Tibial artery (tissue), 4 donors: Measurements from ENCODE around the gene ABCC1.

Experiments used
- DNase-seq, 2 donors: peaks; one replicate each; pipeline ENCODE4 v3.0.0-alpha.2; 2019
- H3K27ac ChIP-seq, 2 donors: fragments of 200-600 bp; sonication (generic) in 1 of 2; 1 replicate in 1 of 2; 2 replicates in 1 of 2; pipeline ENCODE4 v1.5.1; 2018 to 2019; ENCODE audit warnings: mild to moderate bottlenecking in 1 of 2
- H3K27me3 ChIP-seq, 2 donors: fragments of 200-600 bp; sonication (generic) in 1 of 2; one replicate each; pipeline versions ENCODE4 v1.5.1 to v1.6.0; 2016 to 2019
- H3K36me3 ChIP-seq, 3 donors: fragments of 200-600 bp; sonication (generic) in 2 of 3; one replicate each; pipeline ENCODE4 v1.5.1; 2016 to 2019; ENCODE audit warnings: mild to moderate bottlenecking in 2 of 3
- H3K4me1 ChIP-seq, 4 donors: fragments of 200-600 bp; sonication (generic) in 2 of 4; 1 replicate in 3 of 4; 2 replicates in 1 of 4; pipeline ENCODE4 v1.5.1; 2016 to 2019
- H3K4me3 ChIP-seq, 2 donors: fragments of 200-600 bp; sonication (generic) in 1 of 2; 1 replicate in 1 of 2; 2 replicates in 1 of 2; pipeline ENCODE4 v1.5.1; 2018 to 2019; ENCODE audit warnings: mild to moderate bottlenecking in 2 of 2
- H3K9me3 ChIP-seq, 3 donors: fragments of 200-600 bp; sonication (generic) in 1 of 3; one replicate each; pipeline ENCODE4 v1.5.1; 2016 to 2019
- CTCF ChIP-seq, 2 experiments: fragments of 200-600 bp in 1 of 2; fragments of 450-650 bp in 1 of 2; IDR thresholded peaks; one replicate each; pipeline ENCODE4 v1.5.1; 2017 to 2019; ENCODE audit warnings: antibody characterized with exemption in 2 of 2, mild to moderate bottlenecking in 1 of 2, moderate library complexity in 1 of 2
- intact Hi-C: fragments of 100-400 bp; cut with DNase I; formaldehyde crosslinking; loops from one replicate; pipeline ENCODE4 v1.15.0; 2023; ENCODE audit warnings: low total_unique reads

Gene ABCC1

GRCh38 chr16:16014329-16015224 is 65.2 kb downstream of the ABCC1 start:
- no peak for TF ChIP-seq CTCF (IDR thresholded peaks at IDR 0.05)
- H3K4me1 ChIP-seq: peaks cover 0 to 48% (median 20%) of the 10 kb centered on the region in 4 donors
- no peaks in the 10 kb centered on the region for H3K27me3 ChIP-seq
- peaks cover 0 to 34% (median 16%) of the 10 kb centered on the region in 3 donors for H3K36me3 ChIP-seq
- H3K27ac ChIP-seq: peak overlapping the region; percentile 32 to 54
- peak; percentile 87 to 98 for DNase-seq
- H3K9me3 ChIP-seq: no peaks in the 10 kb centered on the region
- no peak overlapping the region for H3K4me3 ChIP-seq
- intact Hi-C loops: loop anchor here (5.0 kb wide), 1 partner anchor 62 kb away; no protein-coding TSS in a partner anchor

- DNase-seq: no peak
- Histone ChIP-seq H3K4me1 (peaks cover 0 to 61% (median 31%) of the 10 kb centered on the region in 4 donors), H3K4me3 (no peak overlapping the region), H3K36me3 (peaks cover 0 to 28% (median 8%) of the 10 kb centered on the region in 3 donors), H3K27ac (peak overlapping the region; percentile 32 to 52), H3K9me3 (no peaks in the 10 kb centered on the region), H3K27me3 (no peaks in the 10 kb centered on the region)
- intact Hi-C loops: loop anchor here (5.0 kb wide), 1 partner anchor 64 kb away; no protein-coding TSS in a partner anchor
- TF ChIP-seq CTCF (IDR thresholded peaks at IDR 0.05): no peak
These were observed 66.4 kb downstream of the ABCC1 start for GRCh38 chr16:16015849-16016248.

- intact Hi-C loops: loop anchor here (5.0 kb wide), 1 partner anchor 64 kb away; no protein-coding TSS in a partner anchor
- Histone ChIP-seq H3K4me3 (no peak overlapping the region), H3K4me1 (peaks cover 0 to 67% (median 36%) of the 10 kb centered on the region in 4 donors), H3K36me3 (peaks cover 0 to 25% (median 6%) of the 10 kb centered on the region in 3 donors), H3K27ac (no peak overlapping the region), H3K27me3 (no peaks in the 10 kb centered on the region), H3K9me3 (no peaks in the 10 kb centered on the region)
- TF ChIP-seq CTCF (IDR thresholded peaks at IDR 0.05): no peak
- DNase-seq: no peak
These were observed 67.1 kb downstream of the ABCC1 start for GRCh38 chr16:16016388-16016964.

GRCh38 chr16:16017812-16018211 is 68.4 kb downstream of the ABCC1 start:
- intact Hi-C loops: loop anchor here (5.0 kb wide), 1 partner anchor 66 kb away; no protein-coding TSS in a partner anchor
- peaks cover 0 to 79% (median 48%) of the 10 kb centered on the region in 4 donors for H3K4me1 ChIP-seq
- no peaks in the 10 kb centered on the region for H3K9me3 ChIP-seq
- no peaks in the 10 kb centered on the region for H3K27me3 ChIP-seq
- peaks cover 0 to 17% (median 0%) of the 10 kb centered on the region in 3 donors for H3K36me3 ChIP-seq
- no peak overlapping the region for H3K4me3 ChIP-seq
- DNase-seq: no peak
- no peak for TF ChIP-seq CTCF (IDR thresholded peaks at IDR 0.05)
- no peak overlapping the region for H3K27ac ChIP-seq

- Histone ChIP-seq H3K4me1 (peaks cover 0 to 82% (median 53%) of the 10 kb centered on the region in 4 donors), H3K36me3 (peaks cover 0 to 17% (median 0%) of the 10 kb centered on the region in 3 donors), H3K27ac (peak overlapping the region in 1 of 2 donors; percentile 51), H3K4me3 (no peak overlapping the region), H3K27me3 (no peaks in the 10 kb centered on the region), H3K9me3 (no peaks in the 10 kb centered on the region)
- intact Hi-C loops: loop anchor here (5.0 kb wide), 1 partner anchor 66 kb away; no protein-coding TSS in a partner anchor
- no peak for TF ChIP-seq CTCF (IDR thresholded peaks at IDR 0.05)
- no peak for DNase-seq
These were observed 69.3 kb downstream of the ABCC1 start for GRCh38 chr16:16018705-16019104.
